GM19438 (cell line): Measurements from ENCODE around the gene HYPK.

Experiments
- ATAC-seq: cut with Tn5 transposase; IDR thresholded peaks from one replicate; pipeline ENCODE4 v1.9.1; 2021; ENCODE audit warnings: low read depth; ENCODE audit not compliant: unreplicated experiment

The HYPK gene, protein sequence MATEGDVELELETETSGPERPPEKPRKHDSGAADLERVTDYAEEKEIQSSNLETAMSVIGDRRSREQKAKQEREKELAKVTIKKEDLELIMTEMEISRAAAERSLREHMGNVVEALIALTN

DNA sequence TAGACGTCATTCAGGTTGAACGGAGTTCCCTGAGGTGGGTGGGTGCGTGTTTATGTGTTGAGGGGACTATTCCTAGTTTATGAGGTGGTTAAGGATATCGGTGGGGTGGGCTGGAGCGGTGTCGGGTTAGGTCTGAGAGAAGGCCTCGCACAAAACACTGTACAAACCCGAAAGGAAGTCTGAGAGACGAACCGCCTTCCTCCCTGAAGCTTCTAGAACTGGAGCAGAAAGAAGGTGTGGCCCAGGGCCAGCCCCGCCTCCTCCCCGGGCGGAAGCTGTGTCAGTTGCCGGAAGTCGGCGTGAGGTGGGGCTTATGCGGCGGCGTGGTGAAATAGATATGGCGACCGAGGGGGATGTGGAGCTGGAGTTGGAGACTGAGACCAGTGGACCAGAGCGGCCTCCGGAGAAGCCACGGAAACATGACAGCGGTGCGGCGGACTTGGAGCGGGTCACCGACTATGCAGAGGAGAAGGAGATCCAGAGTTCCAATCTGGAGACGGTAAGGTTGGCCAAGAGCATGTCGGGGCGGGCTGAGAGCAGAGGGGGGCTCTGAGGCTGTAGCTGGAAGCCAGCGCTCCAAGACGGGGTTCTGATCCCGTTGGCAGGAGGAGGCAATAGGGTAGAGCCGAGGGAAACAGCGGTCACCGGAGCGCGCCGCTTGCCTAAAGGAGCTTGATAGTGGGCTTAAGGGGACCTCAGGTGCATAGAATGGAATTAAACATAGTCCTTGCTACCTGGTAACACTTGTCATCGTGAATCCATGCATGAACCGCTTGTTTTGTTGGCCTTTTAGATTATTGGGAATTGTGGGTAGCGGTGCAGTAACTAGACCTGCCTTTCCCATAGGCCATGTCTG is at the start of gene HYPK:
TSS of gene HYPK (plus strand) at position 314 of the 856 bp plus-strand sequence. CDS start at position 338, 24 bp downstream.
- ATAC-seq = peak; percentile 66

DNA sequence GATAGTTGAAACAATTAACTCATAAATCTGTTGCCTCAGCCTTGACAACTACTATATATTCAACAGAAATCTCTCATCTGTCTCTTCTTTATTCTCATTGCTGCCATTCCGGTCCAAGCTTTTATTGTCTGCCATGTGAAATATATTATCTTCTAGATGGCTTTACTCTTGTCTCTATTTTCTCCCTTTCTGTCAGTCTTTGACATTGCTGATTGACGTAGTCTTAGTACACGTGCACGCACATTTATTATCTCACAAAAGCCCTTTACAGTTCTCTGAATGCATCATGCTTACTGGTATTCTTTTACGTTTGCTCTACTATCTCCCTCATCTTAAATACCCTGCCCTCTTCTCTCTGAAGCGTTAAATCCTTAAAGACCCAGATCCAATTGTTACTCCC is 48.5 kb upstream of the HYPK start:
- no peak for ATAC-seq

DNA sequence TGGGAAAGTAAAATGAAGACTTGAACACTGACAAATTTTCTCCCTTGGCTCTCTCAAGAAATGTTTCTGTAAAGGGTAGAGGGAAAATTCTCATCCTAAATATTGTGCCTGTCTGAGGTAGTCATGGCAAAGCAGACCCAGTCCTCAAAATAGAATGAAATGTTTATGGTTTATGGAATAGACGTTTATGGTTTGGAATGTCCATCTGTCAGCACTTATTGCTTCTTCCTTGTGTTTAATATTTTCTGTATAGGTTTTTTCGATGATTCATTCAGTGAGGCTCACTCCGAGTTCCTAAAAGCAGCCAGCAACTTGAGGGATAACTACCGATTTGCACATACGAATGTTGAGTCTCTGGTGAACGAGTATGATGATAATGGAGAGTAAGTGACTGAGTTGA is 37.6 kb upstream of the HYPK start:
- ATAC-seq = no peak

DNA sequence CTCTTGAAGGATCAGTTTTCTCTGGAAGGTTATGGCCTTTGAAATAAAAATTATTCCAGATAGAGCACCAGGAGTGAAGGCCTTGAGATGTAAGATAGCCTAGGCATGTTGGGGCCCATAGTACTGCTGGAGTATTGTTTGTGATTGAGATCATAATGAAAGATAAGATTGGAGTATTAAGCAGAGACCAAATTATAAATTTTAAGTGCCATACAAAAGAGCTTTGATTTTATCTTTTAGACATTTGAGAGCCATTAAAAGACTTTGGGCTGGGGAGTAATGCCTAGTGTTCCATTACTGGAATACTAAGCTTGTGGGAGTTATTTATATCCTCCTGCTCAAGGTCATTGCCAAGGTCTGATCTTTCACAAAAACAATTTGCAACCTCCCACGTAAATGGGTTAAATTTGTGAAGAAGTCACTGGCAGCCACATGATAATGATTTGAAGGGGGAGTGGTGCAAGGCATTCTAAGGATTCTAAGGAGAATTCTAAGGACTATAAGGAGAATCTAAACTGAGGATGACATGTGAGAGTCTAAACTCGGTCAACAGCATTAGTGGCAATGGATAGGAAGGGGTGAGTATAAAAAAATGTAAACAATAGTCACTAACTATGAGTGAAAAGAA is 36.5 kb upstream of the HYPK start:
- no peak for ATAC-seq

DNA sequence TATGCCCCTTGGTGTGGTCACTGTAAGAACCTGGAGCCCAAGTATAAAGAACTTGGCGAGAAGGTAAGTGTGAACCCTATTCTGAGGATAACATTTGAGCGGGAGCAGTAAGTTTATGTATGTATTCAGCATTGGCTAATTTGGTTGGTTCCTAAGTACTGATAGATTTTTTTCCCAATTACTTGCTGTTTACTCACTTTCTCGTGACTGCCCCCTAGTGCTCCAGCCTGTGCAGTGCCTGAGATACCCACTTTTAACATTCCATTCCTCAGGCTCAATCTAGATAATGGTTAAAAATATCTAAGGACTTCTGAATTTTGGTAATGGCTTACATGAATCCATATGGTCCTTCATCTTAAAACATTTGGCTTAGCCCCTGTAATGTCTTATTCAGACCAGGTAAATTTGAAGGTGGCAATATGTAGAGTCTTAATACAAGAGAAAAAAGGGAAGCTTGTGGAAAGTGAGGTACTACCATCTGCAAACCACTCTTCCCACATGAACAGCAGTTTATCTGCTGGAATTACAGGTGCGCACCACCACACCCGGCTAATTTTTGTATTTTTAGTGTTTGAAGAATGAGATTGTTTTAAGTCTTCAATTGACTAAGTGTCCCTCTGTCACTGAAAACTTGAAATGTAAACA is 30.7 kb upstream of the HYPK start:
- no peak for ATAC-seq

DNA sequence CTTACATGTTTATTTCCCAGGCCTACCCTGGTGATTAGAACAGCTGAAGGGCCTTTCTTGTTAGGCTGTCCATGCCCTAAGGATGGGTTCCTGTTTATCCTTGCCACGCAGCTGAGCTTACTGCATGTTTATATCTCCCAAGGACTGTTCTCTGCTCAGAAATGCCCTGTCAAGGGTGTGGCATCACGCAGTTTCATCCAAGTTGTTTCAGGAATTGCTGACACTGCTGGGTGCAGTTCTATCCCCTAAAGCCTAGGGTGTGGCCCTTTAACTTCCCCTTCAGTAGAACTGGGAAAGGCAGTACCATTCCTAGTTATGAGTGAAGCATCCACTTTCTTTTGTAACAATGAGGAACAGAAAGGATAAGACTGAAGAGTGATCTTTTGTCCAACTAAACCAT is 28.6 kb upstream of the HYPK start:
- ATAC-seq = no peak

DNA sequence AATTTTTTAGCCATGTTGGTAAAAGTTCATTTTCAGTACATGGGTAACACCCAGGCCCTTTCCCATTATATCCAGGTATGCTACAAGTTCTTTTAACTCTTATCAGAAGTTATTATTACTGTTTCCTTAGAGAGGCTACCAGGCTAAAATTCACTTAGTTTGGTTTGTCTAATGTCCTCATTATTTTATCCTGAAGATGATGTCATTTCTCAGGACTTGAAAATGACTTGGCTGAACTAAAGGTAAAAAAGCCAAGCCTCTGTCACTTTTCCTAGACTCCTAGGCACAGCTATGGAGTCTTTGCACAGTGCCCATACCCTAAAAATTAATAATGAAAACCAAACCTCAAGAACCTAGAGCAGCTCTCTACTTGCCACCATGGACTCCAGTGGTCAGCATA is 27.8 kb upstream of the HYPK start:
- no peak for ATAC-seq

DNA sequence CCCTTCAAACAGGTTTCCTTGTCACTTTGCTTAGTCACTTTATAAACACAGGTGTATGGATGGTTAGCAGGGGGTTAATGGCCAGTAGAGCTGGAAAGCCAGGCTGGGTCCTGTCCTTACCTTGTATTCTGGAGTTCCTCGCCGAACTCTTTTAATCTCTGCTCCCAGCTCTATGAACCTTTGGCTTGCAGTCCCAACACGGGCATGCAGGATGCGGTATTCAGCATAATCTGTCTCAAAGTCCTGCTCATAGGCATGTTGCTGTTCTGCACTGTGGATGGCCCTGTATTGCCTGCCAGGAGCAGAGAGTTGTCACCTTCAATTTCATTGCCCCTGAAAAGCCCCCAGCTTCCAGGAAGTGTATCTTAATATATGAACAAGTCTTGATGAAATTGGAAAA is 26.3 kb upstream of the HYPK start:
- no peak for ATAC-seq

DNA sequence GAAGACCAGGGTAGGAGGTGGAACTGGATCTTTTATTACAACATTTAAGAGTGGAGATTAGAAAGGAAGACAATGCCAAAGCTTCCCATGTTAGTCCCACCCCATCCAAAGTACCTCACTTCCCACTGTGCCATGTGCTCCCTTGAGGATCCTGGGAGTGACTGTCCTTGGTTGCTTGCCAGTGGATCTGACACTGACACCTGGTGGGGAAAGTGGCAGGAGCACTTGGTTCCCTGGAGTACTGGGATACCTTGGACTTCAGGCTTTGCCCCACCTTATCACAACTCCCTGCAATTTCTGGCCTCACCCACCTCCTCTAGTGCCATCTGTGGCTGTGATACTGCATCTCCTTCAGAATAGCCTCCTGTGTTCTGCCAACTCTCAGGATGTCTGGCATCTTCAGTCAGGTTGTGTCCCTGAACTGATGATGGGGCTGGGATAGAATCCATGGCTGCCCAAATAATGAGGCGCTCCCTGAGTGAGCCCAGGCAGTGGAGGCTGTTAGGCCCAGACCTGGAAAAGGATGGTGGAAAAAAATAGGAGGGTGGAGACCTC is 24.9 kb upstream of the HYPK start:
- no peak for ATAC-seq

DNA sequence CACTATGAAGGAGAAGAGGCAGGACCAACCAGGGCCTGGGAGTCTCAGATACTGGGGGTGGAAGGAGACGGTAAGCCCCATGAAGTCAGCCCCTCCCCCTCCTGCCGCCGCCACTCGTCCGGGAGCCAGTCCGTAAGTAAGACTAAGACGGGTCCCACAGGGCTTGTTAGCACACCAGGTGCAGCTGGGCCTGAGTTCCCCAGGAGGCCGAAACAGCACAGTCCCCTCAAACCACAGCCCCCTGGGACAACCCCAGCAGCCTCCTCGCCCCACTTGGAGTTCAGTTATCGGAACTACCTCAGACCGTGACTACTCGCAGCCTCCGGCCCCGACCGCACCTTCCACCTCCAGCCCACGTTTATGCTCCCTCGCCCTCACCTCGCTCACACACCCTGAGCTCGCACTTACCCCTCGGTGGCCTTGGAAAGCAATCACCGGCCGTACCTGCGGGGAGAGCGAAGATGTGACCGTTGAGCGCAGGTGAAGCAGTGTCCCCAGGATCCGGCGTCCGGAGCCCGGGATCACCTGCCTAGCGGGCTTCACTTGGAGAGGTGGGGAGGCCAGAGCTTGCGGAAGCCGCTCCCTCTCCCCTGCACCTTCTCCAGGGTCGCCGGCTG is 24.2 kb upstream of the HYPK start:
- peak; percentile 53 for ATAC-seq

DNA sequence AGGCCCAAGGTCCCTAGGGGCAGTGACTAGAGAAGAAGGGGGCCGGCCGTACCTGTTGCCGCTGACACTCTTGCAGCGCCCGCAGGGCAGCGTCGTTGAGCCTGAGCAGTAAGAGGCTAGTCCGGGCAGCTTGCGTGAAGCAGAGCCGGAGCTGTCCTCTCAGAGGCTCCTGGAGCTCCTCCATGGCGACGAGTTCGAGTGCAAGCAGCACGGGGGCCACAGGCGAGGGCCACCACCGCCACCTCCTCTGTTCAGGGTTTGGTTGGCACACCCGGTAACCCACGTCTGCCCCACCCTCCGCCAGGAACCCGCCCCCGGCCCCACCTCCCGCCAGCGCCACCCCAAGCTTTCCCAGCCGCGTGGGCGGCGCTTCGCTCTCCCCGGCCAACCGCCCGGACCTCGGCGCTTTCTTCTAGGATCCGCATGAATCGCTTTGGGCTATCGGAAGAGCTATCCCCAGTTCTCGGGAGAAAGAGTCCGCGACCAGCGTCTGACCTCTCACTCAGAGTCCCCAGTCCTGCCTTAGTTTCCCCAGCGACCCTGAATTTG is 23.6 kb upstream of the HYPK start, which contains the start of gene ELL3:
TSS of gene ELL3 (minus strand) at position 249 of the 549 bp plus-strand sequence. CDS start at position 184, 65 bp downstream.
- peak; percentile 42 for ATAC-seq

DNA sequence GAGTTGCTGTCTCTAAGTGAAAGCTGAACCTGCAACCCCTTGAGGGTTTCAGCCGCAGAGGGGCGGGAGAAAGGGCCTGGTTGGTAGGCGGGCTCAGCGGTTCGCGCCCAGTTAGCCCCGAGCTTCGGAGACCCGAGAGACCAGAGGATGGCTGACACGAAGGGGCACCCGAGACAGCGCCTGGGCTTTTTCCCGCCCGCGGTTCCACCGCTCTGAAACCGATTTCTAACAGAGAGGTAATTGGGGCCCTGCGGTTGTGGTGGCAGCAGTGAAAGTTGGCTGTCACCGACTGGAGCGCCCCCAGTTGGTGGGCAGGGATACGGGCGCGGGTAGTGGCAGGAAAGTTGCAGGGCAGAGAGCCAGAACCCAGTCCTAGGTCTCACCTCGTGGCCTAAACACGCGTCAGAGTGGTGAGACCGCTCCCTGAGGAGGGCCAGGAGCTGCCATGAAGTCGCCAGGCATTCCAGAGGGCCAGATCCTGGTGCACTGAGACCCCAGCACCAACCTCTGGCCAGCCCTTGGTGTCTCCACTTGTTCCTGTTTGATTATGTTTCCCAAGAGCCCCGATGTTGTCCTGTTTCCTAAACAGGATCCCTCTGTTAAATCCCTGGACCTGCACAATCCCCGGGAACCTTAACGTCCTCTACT is 23.0 kb upstream of the HYPK start:
- ATAC-seq = peak; percentile 62

DNA sequence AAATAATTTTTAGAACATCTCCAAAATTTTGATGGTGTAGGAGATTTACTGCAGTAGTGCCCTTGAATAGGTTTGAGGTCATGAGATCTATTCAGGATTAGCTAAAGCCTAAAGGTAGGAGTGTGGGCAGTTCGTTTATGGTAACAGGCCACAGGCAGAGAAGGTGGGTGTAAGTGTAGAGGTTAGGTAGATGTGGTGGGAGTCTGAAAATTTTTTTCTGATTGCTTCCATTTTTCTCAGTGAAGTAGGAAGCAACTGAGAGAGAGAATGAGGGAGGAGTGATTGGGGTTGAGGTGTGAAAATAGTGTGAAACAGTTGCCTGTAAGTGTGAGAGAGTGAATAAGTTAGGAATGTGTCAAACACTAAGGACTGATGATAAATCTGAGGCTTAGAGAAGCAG is 21.4 kb upstream of the HYPK start:
- ATAC-seq = no peak

DNA sequence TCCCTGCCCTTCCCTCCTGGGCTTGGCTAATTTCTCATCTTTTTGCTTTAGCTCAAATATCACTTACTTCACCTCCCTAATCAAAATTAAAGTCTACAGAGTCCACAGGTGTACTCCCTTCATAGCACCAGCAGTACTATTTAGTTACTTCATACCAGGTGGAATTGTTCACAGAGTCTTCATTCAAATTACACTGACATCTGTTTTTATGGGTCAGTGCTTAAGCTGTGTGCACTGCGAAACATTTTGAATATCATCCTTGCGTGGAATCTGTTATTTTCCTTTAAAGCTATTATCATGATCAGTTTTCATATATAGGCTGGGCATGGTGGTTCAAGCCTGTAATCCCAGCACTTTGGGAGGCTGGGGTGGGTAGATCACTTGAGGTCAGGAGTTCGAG is 11.0 kb upstream of the HYPK start:
- ATAC-seq = no peak

DNA sequence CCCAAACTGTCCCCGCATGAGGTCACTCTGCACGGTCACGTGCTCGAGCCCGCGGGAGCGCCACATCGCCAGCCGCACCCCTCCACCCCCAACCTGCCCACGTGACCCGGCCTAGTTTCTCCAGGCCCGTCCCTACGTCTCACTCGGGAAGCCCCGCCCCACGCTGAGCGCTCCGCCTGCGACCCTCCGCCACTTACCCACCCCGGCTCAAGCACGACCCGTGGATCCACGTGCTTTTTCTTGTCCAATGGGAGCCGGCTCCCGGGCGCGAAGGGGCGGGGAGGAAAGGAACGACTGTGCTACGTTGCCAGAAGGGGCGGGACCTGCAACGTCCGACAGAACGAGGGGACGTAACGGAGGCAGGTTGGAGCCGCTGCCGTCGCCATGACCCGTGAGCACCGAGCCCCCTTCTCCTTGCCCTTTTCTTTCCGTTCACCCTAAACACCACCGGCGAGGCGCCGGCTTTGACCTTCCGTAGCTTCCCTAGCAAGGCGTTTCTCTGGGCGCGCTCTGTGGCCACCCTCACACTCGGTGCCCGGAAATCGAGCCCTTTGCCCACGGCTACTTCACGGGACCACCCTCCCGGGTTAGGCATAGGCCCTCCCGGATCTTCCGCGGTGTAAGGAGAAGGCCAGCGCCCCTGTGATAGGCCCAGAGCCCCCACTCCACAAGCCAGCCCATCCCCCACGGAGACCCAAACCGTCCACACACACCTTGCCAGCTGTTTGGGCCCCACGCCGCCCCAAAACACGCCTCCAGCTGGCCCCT is 8.2 kb upstream of the HYPK start, which contains the start of gene SERF2:
TSS of gene SERF2 (plus strand) at position 328 of the 768 bp plus-strand sequence. CDS start at position 385, 57 bp downstream.
- ATAC-seq = peak; percentile 81

DNA sequence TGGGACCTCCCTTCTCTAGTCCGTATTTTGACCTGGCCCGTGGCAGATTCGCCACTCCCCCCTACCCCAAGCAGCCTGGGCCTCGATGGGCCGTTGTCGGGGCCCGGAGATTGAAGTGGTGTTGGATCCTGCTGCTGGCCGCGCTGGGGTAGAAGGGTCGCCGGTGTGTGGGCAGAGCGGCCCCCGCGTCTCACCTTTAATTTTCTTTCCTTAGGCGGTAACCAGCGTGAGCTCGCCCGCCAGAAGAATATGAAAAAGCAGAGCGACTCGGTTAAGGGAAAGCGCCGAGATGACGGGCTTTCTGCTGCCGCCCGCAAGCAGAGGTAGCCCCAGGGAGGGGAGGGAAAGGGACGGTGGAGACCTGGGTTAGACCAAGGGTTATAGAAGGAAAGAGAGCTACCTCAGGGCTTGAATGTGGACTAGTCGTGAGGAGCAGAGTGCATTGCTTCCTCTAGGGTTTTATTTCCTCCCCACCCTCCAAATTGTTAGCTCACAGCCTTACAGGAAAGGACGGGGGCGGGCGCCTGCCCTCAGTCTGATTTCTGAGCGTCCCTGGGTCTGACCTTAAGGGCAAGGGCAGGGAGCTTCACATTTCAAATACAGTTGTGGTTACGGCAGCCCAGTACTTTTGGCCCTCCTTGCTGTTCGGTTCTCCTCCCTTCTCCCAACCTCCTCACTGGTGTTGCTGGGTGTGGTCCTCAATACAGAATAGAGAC is 7.5 kb upstream of the HYPK start:
- no peak for ATAC-seq

DNA sequence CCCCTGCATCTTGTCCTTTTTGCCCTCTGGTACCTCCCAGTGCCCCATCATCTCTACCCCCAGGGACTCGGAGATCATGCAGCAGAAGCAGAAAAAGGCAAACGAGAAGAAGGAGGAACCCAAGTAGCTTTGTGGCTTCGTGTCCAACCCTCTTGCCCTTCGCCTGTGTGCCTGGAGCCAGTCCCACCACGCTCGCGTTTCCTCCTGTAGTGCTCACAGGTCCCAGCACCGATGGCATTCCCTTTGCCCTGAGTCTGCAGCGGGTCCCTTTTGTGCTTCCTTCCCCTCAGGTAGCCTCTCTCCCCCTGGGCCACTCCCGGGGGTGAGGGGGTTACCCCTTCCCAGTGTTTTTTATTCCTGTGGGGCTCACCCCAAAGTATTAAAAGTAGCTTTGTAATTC is 6.8 kb upstream of the HYPK start:
- ATAC-seq = no peak
